ENCODE results near the gene ITSN1.
"Not testable (repeated sequence)": the region's sequence is repeated elsewhere in the genome, so short reads cannot be mapped to it uniquely, and the experiment has no call there.

Gene ITSN1

DNA sequence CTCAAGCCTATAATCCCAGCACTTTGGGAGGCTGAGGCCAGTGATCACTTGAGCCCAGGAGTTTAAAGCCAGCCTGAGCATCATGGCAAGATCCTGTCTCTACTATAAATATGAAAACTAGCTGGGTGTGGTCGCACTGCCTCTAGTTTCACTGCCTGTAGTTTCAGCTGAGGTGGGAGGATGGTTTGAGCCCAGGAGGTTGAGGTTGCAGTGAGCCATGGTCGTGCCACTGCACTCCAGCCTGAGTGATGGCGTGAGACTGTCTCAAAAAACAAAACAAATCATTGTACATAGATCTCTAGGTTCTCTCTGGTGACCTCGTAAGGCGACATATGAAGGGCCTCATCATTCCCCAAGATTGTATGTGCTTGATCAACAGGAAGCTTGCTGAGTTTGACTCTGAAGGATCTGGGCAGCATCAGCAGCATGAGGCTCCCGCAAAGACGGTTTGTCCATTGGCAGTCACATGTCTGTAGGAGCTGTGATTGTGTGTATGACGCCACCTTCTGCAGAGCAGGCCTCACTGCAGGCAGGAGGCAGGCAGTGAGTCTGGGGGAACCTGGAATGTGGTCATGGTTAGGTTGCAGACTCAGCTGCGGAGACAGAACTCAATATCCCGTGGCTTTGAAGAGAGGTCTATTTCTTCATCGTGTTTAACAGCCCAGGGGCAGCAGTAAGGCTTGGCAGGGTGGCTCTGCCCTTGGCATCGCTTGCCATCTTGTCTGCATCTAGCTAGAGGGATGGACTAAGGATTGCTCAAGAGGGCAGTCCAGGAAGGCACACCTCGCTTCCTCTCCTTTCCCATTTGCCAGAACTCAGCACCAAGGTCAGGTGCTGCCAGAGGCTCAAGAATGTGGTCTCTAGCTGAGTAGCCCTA lies 259.3 kb downstream of the ITSN1 start:
- no peak for DNase-seq

DNA sequence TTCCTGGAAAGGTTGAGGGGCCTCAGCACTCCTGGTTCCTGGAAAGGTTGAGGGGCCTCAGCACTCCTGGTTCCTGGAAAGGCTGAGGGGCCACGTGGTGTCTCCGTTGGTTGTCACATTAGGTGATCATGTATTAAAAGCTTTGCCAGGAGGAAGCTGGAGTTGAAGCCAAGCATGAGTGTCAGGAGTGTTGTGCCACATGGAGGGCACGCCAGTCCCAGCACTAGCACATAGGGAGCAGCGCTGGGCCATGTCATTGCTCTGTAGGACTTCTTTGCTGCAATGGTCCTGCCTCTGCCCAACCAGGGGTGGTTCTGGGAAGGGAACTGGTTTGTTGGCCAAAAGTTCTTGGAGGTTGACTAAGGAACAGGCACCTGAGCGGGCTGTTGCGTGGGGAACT lies 260.0 kb downstream of the ITSN1 start:
- no peak for DNase-seq

DNA sequence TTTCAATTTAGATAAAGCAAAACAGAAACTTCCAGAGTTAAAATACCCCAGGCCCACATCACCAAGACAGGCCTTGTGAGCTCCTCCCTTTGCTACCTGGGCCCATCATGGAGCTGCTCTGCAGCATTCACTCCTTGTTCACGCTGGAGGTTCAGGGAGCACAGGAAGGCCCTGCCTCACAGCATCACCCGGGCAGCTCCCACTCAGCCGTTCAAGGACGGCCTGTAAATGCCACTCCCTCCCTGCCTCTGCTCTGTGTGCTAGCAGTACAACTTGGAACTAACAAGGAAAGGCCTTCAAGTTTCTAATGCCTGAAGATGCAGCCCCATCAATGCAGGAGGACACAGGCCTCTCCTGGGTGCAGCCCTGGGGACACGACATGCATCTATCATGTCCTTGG lies 261.7 kb downstream of the ITSN1 start:
- no peak for DNase-seq

DNA sequence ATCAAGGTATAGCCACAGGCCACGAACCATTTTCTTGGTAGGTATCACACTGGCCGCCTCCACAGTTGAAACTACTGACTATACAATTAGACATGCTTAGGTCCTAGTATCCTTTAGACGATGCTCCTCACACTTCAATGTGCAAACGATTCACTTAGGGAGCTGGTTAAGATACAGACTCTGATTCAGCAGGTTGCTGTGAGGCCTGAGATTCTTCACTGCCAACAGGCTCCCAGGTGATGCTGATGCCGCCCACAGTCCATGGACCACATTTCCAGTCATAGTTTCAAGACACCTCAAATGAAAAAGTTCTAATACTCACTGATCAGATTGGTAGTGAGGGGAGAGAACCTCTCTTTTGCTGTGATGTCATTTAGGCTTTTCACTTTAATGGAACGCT lies 266.5 kb downstream of the ITSN1 start:
- DNase-seq: no peak

DNA sequence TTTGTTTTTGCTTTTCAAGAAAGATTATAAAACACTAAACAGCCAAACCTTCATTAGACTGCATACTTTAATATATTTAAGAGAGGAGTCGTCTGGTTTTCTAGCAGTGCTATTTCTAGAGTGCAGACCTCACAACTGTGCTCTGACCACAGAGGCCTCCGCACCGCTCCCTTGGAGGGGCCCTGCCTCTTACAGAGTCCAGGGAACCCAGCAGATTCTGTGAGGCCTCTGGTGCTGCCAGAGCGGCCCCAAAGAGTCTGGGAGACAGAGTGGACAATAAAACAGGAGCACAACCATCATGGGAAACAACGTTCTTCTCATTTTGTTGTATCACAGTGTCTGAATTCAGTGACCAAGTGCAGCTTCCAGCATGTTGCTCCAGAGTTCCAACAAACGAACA lies 267.5 kb downstream of the ITSN1 start:
- no peak for DNase-seq

DNA sequence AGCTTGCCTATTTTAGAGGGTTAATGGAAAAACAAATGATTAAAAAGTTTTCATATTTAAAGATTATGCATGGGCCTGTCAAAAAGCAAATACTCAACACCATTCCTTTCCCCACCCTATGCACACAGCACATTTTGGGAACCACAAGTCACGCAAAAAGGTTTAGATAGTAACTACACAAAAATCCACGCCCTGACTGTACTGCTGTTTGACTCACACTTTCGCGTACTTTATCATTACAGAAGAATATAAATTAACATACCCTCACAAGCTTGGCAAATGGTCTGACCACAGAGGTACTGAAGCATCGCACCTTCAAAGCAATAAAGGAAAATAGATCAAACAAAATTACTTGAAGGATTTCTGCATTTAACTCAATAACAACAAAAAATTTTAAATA lies 271.9 kb downstream of the ITSN1 start:
- no peak for DNase-seq

DNA sequence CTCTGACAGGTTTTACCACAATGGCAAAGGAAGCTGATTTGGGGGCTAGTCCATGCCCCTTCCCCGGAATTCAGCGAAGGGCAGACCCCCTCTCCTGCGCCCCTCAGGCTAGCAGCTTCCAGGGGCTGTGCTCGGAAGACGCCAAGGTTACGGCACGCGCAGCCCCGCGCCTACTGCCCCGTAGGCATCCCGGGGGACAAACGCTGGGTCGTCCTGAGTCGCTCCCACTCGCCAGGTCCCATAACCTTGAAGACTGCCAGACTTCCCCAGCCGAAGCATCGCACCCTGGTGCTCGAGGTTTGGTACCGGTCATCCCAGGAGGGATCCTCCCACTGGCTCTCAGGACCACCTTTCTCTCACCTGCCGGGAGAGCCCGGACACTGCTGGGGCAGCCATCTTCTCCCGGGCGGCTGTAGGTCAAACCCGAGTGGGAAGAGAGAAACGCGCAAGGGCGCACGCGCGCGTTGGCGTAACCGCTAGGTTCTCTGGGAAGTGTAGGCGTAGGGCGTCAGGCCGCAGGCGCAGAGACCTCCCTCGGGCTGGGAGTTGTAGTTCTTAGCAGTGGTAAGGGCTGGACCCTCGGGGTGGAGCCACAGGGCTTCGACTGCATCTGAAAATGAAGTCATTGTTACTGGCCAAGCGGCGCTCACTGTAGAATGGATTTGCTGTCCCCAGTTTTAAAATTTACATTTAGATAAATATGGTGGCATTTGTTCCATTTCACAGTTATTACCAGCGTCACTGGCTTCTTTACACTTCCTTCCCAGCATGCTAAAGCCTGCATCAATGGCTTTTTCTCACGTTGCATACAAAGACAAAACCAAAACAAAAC lies 273.3 kb downstream of the ITSN1 start, which contains the start of gene ATP5PO:
TSS of gene ATP5PO (minus strand) at position 437 of the 832 bp plus-strand sequence. CDS start at position 396, 41 bp downstream.
- peak; percentile 91 for DNase-seq

DNA sequence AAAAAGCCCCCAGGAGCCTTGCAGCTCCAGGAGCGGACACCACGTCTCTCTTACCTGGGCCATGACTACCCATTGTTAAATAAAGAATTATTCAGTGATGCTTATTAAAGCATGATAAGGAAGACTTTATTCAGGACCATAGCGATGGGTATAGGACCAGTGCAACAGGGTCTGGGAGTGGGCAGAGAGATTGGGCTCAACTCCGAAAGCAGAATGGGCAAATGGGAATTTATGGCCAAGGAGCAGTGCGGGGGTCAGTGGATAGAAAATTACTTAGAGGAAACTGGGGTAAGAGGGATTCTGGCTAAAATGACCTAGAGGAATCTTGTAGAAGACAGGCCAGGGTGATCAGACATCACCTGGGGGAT lies 273.9 kb downstream of the ITSN1 start:
- DNase-seq: no peak

DNA sequence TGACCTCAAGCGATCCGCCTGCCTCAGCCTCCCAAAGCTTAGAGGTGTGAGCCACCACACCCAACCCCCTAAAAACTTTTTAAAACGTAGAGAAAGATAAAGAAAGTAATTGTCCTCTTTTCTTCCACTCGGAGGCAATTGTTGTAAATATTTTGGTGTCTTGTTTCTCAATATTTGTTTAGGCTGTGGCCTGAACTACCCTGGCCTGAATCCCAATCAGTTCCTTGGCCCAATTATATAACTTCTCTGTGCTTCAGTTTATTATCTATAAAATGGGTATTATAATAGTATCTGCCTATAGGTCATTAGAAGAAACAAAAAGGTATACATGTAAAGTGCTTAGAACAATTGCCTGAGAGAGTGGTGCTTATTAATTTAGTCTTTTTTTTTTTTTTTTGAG lies 275.1 kb downstream of the ITSN1 start:
- DNase-seq: no peak

DNA sequence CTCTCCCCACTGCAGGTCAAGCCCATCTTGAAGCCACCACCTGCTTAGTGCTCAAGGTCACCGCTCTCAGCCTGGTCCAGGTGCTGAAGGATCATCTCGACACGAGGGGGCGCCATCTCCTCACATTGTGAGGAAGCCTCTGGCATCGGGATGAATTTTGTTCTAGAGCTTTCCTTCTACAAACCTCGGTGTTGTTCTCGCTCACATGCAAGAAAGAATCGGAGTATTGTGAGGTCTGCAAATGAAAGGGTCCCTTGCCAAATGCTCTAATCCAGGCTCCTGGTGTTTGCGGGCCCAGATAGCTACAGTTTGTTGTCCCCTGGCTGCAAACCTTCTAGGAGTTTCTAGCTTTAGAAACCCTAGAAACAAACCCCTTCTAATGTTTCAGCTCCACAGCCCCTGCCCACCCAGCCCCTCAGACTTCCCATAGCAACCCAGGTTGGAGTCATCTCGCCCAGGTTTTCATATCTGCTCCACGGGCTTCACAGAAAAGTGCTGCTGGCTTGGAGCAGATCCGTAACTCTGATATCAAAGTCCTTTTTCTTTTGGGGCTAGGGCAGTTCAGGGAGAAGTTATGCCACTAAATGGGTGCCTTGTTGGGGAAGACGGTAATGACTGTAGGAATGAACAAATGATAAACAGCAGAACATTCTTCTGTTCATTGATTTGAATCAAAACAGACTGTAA lies 281.9 kb downstream of the ITSN1 start:
- peak; percentile 21 for DNase-seq

DNA sequence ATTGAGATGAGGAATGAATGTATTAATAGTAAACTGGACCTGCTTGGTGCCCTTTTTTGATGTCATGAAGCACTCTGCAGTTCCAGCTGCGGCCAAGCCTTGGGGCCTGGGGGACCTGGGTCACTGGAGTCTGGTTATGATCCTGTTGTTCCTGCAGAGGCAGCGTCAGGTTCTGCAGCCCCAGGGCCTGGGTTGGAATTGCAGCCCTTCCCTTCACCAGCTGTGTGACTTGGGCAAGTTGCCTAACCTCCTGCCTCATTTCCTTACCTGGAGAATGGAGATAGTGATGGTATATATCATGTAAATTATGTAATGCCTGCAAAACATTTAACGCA lies 282.4 kb downstream of the ITSN1 start:
- no peak for DNase-seq

DNA sequence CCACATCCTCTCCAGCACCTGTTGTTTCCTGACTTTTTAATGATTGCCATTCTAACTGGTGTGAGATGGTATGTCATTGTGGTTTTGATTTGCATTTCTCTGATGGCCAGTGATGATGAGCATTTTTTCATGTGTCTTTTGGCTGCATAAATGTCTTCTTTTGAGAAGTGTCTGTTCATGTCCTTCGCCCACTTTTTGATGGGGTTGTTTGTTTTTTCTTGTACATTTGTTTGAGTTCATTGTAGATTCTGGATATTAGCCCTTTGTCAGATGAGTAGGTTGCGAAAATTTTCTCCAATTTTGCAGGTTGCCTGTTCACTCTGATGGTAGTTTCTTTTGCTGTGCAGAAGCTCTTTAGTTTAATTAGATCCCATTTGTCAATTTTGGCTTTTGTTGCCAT lies 283.9 kb downstream of the ITSN1 start:
- not testable (repeated sequence) for DNase-seq

DNA sequence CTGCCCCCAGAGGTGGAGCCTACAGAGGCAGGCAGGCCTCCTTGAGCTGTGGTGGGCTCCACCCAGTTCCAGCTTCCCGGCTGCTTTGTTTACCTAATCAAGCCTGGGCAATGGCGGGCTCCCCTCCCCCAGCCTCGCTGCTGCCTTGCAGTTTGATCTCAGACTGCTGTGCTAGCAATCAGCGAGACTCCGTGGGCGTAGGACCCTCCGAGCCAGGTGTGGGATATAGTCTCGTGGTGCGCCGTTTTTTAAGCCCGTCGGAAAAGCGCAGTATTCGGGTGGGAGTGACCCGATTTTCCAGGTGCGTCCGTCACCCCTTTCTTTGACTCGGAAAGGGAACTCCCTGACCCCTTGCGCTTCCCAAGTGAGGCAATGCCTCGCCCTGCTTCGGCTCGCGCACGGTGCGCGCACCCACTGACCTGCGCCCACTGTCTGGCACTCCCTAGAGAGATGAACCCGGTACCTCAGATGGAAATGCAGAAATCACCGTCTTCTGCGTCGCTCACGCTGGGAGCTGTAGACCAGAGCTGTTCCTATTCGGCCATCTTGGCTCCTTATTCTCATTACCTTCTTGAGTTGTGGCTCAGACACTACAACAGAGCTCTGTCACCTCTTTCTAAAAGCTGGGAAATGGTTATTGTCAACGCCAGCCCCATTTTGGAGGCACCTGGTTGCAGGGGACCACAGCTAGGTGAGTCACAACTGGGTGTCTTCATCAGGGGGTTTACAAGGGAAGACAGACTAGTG lies 288.9 kb downstream of the ITSN1 start:
- DNase-seq: not testable (repeated sequence)

DNA sequence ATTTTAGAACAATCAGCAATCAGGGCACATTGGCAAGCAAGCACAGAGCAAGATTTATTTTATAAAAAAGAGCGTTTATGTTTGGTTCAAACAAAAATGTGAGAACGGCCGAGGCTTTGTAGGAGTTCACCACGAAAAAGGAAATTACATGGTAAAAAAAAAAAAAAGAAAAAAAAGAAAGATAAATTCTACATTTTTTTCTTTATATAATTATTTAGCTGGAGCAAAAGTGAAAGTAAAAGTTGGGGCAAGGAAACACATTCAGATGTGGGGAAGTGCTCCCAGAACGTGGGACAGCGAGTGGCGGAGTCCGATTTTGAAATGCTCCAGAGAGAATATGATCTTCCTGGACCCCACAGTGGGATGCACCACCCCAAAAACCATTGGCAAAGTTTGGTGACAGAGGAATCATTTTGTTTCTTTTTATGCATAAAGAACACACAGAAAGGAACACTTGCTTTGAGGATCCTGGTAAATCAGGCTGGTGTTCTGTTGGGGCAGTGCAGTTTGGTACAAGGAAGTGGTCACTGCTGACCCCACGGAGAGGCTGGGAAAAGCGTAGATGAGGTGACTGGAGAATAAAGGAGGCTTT lies 289.6 kb downstream of the ITSN1 start:
- no peak for DNase-seq

DNA sequence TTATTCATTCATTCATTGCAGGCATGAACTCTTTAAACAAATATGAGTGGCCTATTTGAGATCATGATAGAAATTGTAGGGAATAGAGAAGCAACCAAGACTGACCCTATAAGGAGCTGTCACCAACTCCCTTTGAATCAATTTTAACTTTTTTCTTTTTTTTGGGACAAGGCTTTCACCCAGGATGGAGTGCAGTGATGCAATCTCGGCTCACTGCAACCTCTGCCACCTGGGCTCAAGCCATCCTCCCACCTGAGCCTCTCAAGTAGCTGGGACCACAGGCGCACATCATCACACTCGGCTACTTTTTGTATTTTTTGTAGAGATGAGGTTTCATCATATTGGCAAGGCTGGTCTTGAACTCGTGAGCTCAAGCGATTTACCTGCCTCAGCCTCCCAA lies 290.4 kb downstream of the ITSN1 start:
- no peak for DNase-seq

DNA sequence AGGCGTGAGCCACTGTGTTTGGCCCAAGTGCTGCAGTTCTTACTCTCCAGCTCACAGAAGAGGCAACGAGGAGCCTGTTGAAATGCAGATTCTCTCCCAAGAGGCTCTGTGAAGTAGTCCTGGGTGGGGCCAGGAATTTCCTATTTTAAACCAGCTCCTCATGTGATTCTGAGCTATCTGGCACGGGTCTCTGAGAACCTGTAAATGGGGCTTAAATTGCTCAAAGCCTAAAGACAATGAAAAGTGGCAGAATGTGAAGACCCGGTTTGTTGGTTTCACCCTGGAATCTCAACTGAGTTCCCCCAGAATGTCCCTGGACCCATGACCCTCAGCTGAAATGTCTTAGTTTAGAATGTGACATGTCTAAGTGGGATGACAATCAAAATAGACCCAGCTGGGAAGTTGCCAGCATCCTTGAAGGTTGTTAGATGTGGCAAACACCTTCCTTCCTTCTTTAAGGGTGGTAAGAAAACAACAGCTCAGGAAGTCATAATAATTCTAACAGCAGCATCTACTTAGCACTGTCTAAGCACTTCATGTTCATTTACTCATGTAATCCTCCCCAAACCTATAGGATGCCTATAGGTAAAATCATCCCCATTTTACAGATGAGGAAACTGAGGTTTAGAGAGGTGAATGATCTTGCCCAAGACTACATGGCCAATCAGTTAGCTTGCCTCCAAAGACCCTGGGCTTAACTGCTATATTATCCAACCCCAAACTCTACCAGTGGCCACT lies 294.2 kb downstream of the ITSN1 start:
- DNase-seq: no peak

DNA sequence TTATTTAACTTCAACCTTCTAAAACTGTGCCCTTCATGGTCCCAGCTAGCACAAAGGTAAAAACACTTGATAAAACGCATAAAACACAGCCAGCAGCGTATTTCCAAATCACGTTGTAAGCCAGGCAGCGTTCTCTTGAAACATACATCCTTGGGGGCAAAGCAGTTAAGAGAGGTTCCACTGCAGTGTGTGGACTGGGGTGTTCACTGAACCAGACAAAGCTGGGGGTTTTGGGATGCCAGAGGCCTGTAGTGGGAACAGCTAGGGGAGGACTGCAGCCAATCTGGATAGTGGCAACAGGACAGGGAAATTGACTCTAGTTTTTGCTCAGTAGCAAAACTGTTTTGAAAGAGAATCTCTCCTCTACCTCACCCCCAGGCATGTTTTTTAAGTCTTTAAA lies 294.8 kb downstream of the ITSN1 start:
- DNase-seq: no peak

DNA sequence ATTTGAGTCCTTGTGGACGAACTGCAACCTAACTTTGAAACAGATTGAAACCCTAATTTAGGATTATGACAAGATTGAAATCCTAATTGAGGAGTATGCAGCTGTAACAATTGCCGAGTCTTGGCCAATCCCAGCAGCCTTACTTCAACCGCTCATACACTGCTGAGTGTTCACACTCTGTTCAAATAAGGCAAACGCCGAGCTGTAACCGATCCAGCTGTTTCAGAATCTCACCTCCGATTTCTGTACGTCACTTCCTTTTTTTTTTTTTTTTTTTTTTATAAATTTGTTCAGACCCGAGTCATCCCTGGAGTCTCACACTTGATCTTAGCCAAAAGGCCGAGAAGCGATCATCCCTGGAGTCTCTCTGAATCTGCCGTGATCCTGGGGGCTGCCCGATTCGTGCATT lies 295.6 kb downstream of the ITSN1 start:
- no peak for DNase-seq

DNA sequence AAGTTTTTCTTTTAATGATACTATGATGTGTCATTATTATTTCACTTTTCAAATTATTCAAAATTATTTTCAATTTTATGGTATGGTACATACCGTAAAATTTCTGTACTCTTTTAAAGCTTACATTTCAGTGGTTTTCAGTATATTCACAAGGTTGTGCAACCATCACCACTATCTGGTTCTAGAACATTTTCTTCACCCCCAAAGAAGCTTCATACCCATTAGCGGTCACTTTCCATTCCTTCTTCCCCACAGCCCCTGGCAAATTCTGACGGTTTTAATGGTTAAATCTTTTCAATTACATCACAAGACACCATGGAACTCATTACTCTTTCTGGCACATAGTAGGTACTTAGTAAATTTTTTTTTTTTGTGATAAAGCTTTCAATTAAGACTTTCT lies 296.1 kb downstream of the ITSN1 start:
- no peak for DNase-seq

DNA sequence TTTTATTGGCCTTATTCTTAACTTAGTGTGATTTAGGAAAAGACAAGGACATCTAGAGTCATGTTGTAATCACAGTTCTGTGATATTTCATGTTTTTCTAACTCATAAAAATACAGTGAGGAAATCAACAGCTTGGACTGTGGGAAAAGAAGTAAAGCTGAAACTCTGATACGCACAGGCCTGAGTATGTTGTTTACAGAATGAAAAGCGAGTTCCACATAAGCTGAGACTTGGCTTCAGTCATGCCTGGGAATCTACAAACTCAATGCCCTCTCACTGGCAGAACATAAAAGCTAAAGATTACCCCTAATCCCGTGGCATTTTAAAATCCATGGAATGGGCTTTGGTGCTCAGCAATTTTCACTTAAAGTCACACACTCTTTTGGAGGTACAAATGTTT lies 296.9 kb downstream of the ITSN1 start:
- DNase-seq: no peak

DNA sequence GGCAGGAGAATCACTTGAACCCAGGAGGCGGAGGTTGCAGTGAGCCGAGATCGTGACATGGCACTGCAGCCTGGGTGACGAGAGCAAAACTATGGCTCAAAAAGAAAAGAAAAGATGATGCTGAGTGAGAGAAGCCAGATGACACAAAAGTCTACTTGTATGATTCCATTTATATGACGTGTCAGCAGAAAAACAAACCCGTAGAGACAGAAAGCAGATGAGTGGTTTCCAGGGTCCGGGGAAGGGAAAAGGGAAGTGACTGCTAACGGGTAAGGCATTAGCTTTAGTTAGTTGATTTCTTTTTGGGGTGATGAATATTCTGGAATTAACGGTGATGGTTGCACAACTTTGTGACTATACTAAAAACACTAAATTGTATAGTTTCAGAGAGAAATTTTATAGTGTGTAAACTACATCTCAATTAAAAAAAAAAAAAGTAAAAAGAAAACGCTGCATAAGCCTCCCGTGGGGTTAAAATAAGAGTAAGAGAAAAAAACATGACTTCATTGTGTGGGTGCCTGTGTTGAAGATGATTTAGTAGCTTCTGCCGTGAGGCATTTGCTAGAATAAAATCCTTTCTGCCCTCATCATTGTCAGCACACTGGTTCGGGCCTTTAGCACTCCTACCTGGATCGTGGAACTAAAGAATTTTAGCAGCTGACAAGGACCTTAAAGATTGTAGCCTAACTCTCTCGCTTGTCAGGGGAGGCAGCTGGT lies 298.0 kb downstream of the ITSN1 start:
- DNase-seq: no peak
